ENCODE results near the gene GNGT2. TPM values are rescaled to one million over a fixed set of nuclear protein-coding genes. Genes with fewer than 3 reads are reported as not detected.

GNGT2 gene
- total and polyA plus RNA-seq, 2 of the 4 experiments (the other 2 are of a cell fraction) = 0.18 to 0.79 TPM

DNA sequence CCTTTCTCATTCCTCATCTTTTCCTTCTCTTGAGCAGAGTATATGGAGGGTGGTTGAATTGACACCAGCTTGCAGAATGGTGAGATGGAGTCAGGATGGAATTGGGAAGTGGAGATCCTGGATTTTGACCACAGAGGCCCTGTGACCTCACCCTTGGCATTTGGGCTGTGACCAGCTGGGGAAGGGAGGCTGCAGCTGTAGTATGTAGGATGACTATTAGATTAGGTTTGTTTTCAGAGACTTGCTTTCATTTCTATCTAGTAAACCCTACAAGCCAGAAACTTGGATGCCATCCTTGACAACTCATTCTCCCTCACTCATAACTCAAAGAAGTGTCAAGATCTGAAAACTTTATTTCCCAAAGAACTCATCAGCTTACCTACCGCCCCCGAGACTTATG, 5.9 kb downstream of the GNGT2 start:
- Histone ChIP-seq H3K9ac (ENCODE audit: low read depth, low read length) (no peak overlapping the region), H3K9me1 (ENCODE audit: insufficient read depth, low read length) (peaks cover 10% of the 10 kb centered on the region), H2AFZ (replicated peaks; ENCODE audit: low read length, poor library complexity) (no peak overlapping the region), H2AK5ac (ENCODE audit: low read depth, low read length) (no peak overlapping the region), H3K79me1 (ENCODE audit: low read depth in 1 of 2, low read length in 2 of 2) (no peaks in the 10 kb centered on the region), H4K5ac (ENCODE audit: low read depth, low read length) (no peak overlapping the region), H3K4me3 (ENCODE audit: insufficient read depth, low read depth, low read length) (no peak overlapping the region), H3K4me1 (ENCODE audit: control insufficient read depth, insufficient read depth, low read length) (peaks cover 2% of the 10 kb centered on the region), H2BK5ac (ENCODE audit: low read depth, low read length, poor library complexity, severe bottlenecking) (no peak overlapping the region), H3K18ac (ENCODE audit: low read depth, low read length) (no peak overlapping the region), H4K91ac (ENCODE audit: insufficient read depth, low read depth, low read length) (no peak overlapping the region), H3K9me3 (ENCODE audit: control insufficient read depth, insufficient read depth, low read length) (no peaks in the 10 kb centered on the region), H3K4me2 (ENCODE audit: low read depth, low read length) (no peak overlapping the region), H3K27ac (ENCODE audit: insufficient read depth, low read length) (no peak overlapping the region), H2BK20ac (ENCODE audit: low read depth, low read length) (no peak overlapping the region), H3K27me3 (ENCODE audit: control insufficient read depth, insufficient read depth, low read length) (peaks cover 11% of the 10 kb centered on the region; the same call in 1 of the 2 replicates), H3K56ac (ENCODE audit: extremely low read depth, insufficient read depth, low read length) (no peak overlapping the region), H2BK120ac (ENCODE audit: low read depth, low read length) (no peak overlapping the region), H3K36me3 (ENCODE audit: control insufficient read depth, insufficient read depth, low read length) (no peaks in the 10 kb centered on the region), H4K8ac (ENCODE audit: low read depth in 2 of 2, low read length in 2 of 2) (no peak overlapping the region), H2AK9ac (replicated peaks; ENCODE audit: low read depth, low read length, poor library complexity) (no peak overlapping the region), H3K23ac (ENCODE audit: low read depth, low read length) (no peak overlapping the region), H3K4ac (ENCODE audit: low read depth, low read length) (no peak overlapping the region), H2BK15ac (ENCODE audit: low read depth, low read length) (no peak overlapping the region), H4K20me1 (ENCODE audit: insufficient read depth, low read length) (no peaks in the 10 kb centered on the region), H3K14ac (replicated peaks; ENCODE audit: low read depth, low read length) (no peak overlapping the region)
- intact Hi-C loops (cut with micrococcal nuclease) = no loop called here
- no TSS peak for BruUV-seq (replicated peaks)
- dilution Hi-C loops (cut with HindIII; ENCODE audit: low sequenced_read_pairs, unreplicated experiment) = no loop called here
- ATAC-seq (ENCODE audit: low read depth) (peak; percentile 53), DNase-seq (peak; percentile 28)
- in situ Hi-C loops (cut with MboI; ENCODE audit: low sequenced_read_pairs) = no loop called here
- TF ChIP-seq FOS (IDR thresholded peaks at IDR 0.05; ENCODE audit: low read depth, low read length) (no peak), BHLHE40 (IDR thresholded peaks at IDR 0.05; ENCODE audit: low read depth, low read length) (no peak), RCOR1 (IDR thresholded peaks at IDR 0.05; ENCODE audit: insufficient replicate concordance, low read length) (no peak), NFE2L2 (IDR thresholded peaks at IDR 0.05; ENCODE audit: low read depth, low read length) (no peak), MAFK (IDR thresholded peaks at IDR 0.05; ENCODE audit: low read depth, low read length) (no peak), MXI1 (IDR thresholded peaks at IDR 0.05; ENCODE audit: borderline replicate concordance, low read depth, low read length) (no peak), RAD21 (IDR thresholded peaks at IDR 0.05; ENCODE audit: low read length) (no peak), USF2 (IDR thresholded peaks at IDR 0.05; ENCODE audit: low read depth, low read length) (no peak), POLR2A (IDR thresholded peaks at IDR 0.05; ENCODE audit: low read depth, low read length) (no peak), SMC3 (IDR thresholded peaks at IDR 0.05; ENCODE audit: low read depth, low read length) (no peak), MAZ (IDR thresholded peaks at IDR 0.05; ENCODE audit: borderline replicate concordance, low read depth, low read length) (no peak), RFX5 (IDR thresholded peaks at IDR 0.05; ENCODE audit: low read depth, low read length) (no peak), CEBPB (IDR thresholded peaks at IDR 0.05; ENCODE audit: low read depth, low read length) (no peak), CHD1 (IDR thresholded peaks at IDR 0.05; ENCODE audit: low read depth, low read length) (no peak), CTCF (conservative IDR thresholded peaks at IDR 0.05; ENCODE audit: low read depth, low read length) (no peak)
- TF ChIP-seq, protein P1, sequence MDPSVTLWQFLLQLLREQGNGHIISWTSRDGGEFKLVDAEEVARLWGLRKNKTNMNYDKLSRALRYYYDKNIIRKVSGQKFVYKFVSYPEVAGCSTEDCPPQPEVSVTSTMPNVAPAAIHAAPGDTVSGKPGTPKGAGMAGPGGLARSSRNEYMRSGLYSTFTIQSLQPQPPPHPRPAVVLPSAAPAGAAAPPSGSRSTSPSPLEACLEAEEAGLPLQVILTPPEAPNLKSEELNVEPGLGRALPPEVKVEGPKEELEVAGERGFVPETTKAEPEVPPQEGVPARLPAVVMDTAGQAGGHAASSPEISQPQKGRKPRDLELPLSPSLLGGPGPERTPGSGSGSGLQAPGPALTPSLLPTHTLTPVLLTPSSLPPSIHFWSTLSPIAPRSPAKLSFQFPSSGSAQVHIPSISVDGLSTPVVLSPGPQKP (IDR thresholded peaks at IDR 0.05; ENCODE audit: borderline replicate concordance, low read depth, low read length) = no peak
- POLR2A ChIA-PET (ENCODE audit: unreplicated experiment) = no interaction called here
- CTCF ChIA-PET = interaction anchor here (0.5 to 1.8 kb wide), 2 partner anchors 23 to 89 kb away, joined by 3 to 8 read pairs; no protein-coding TSS in a partner anchor
- WGBS, 2 experiments (ENCODE audit: extremely low coverage in 2 of 2, insufficient read length in 1 of 2) = 100% methylated on average over 2 of the region's 2 CpGs; no CpG with 5 or more reads in 1 of the 2 experiments

Measured in IMR-90 (cell line).